HCT116 (cell line): Measurements from ENCODE around the gene KDM6B. TPM values are rescaled to one million over a fixed set of nuclear protein-coding genes. Genes with fewer than 3 reads are reported as not detected.

Source experiments
- ATAC-seq: fragments of 200-7000 bp; cut with Tn5 transposase; 2 replicates; pipeline ENCODE4 v1.9.1; 2020; ENCODE audit warnings: mild to moderate bottlenecking, moderate library complexity
- BruUV-seq: library from RNA; stranded (reverse); fragments of 400-500 nt; replicated peaks from 2 replicates; lab custom pipeline; 2021; lab: Mats Ljungman, UMichigan
- CTCF ChIA-PET: fragments of 300-600 bp; sonication (Branson Sonifier 250); formaldehyde crosslinking; loops from one replicate; lab custom pipeline; 2021; ENCODE audit warnings: antibody characterized with exemption; lab: Charles Lee
- POLR2A ChIA-PET: fragments of 300-600, 350-600 bp; sonication (Branson Sonifier 250); formaldehyde crosslinking; loops from one replicate; lab custom pipeline; 2021; ENCODE audit warnings: antibody characterized with exemption; lab: Charles Lee
- RAD21 ChIA-PET, 2 experiments: fragments of 300-600 bp; sonication (Branson Sonifier 250); formaldehyde crosslinking; loops; one replicate each; lab custom pipeline; 2023; ENCODE audit warnings: low total read pairs in 2 of 2; ENCODE audit not compliant: uncharacterized antibody in 2 of 2, unreplicated experiment in 2 of 2, low non-redundant PET in 1 of 2; lab: Charles Lee
- DNase-seq: peaks from one replicate; pipeline ENCODE4 v3.0.0-alpha.2; 2010; ENCODE audit warnings: low read depth, low spot score
- H2AFZ ChIP-seq: fragments of 200-600 bp; shearing (Covaris generic), sonication (generic); 2 replicates; pipeline ENCODE4 v1.6.1; 2017; ENCODE audit warnings: low read depth, mixed run types, mixed read lengths, antibody characterized with exemption, low read length; ENCODE audit not compliant: poor library complexity, severe bottlenecking
- H3K27ac ChIP-seq: 2 replicates; pipeline ENCODE4 v1.5.1; 2012; ENCODE audit warnings: low read depth, low read length
- H3K27me3 ChIP-seq: fragments of 200-600 bp; sonication (generic); 2 replicates; pipeline ENCODE4 v1.6.1; 2016; ENCODE audit warnings: mixed run types, low read length, mixed read lengths; ENCODE audit not compliant: insufficient read depth
- H3K36me3 ChIP-seq, 2 experiments: fragments of 200-500 bp in 1 of 2; fragments of 200-600 bp in 1 of 2; sonication (Bioruptor generic) in 1 of 2; sonication (generic) in 1 of 2; 2 replicates each; pipeline versions ENCODE4 v1.5.1 to v1.6.1; 2014 to 2016; ENCODE audit warnings: low read length in 2 of 2, inconsistent platforms in 1 of 2, mixed read lengths in 1 of 2, mixed run types in 1 of 2; ENCODE audit not compliant: insufficient read depth in 2 of 2, control insufficient read depth in 1 of 2
- H3K4me1 ChIP-seq, 2 experiments: fragments of 200-600 bp in 1 of 2; sonication (generic) in 1 of 2; 2 replicates each; pipeline versions ENCODE4 v1.5.1 to v1.6.1; 2012 to 2017; ENCODE audit warnings: low read length in 2 of 2, inconsistent platforms in 1 of 2, mild to moderate bottlenecking in 1 of 2, mixed read lengths in 1 of 2, mixed run types in 1 of 2, moderate library complexity in 1 of 2; ENCODE audit not compliant: insufficient read depth in 2 of 2, control insufficient read depth in 1 of 2
- H3K4me2 ChIP-seq: fragments of 200-600 bp; sonication (generic); 2 replicates; pipeline ENCODE4 v1.6.1; 2017; ENCODE audit warnings: mixed run types, low read length, mixed read lengths
- H3K4me3 ChIP-seq, 2 experiments: fragments of 200-600 bp in 1 of 2; sonication (generic) in 1 of 2; replicated peaks in 1 of 2; 2 replicates each; pipeline ENCODE4 v1.5.1; 2011 to 2016; ENCODE audit warnings: low read length in 2 of 2, control low read depth in 1 of 2, low read depth in 1 of 2, mild to moderate bottlenecking in 1 of 2, mixed read lengths in 1 of 2, mixed run types in 1 of 2
- H3K79me2 ChIP-seq: fragments of 200-600 bp; sonication (generic); 2 replicates; pipeline ENCODE4 v1.6.1; 2017; ENCODE audit warnings: mild to moderate bottlenecking, mixed run types, low read length, moderate library complexity, mixed read lengths; ENCODE audit not compliant: insufficient read depth
- H3K9ac ChIP-seq: fragments of 200-600 bp; sonication (generic); 2 replicates; pipeline ENCODE4 v1.6.1; 2016; ENCODE audit warnings: low read length, mixed read lengths
- H3K9me2 ChIP-seq: fragments of 200-600 bp; sonication (generic), shearing (Covaris generic); 2 replicates; pipeline ENCODE4 v1.6.1; 2017; ENCODE audit warnings: mixed run types, mild to moderate bottlenecking, moderate library complexity; ENCODE audit not compliant: insufficient read depth
- H3K9me3 ChIP-seq, 2 experiments: fragments of 200-500 bp in 1 of 2; fragments of 200-600 bp in 1 of 2; sonication (Bioruptor generic) in 1 of 2; sonication (generic) in 1 of 2; 2 replicates each; pipeline ENCODE4 v1.6.1; 2014 to 2017; ENCODE audit warnings: low read length in 2 of 2, mixed read lengths in 2 of 2, inconsistent platforms in 1 of 2, low read depth in 1 of 2, mild to moderate bottlenecking in 1 of 2, mixed run types in 1 of 2, moderate library complexity in 1 of 2; ENCODE audit not compliant: control insufficient read depth in 1 of 2, insufficient read depth in 1 of 2
- H4K20me1 ChIP-seq: fragments of 200-600 bp; sonication (generic), shearing (Covaris generic); 2 replicates; pipeline ENCODE4 v1.6.1; 2017; ENCODE audit warnings: mixed run types, mild to moderate bottlenecking, moderate library complexity; ENCODE audit not compliant: insufficient read depth
- ATF3 ChIP-seq: IDR thresholded peaks from 2 replicates; pipeline ENCODE4 v1.6.1; 2012
- CBX3 ChIP-seq: IDR thresholded peaks from 2 replicates; pipeline ENCODE4 v1.6.1; 2012; ENCODE audit warnings: low read depth
- EGR1 ChIP-seq: IDR thresholded peaks from 2 replicates; pipeline ENCODE4 v1.6.1; 2012; ENCODE audit warnings: low read depth
- EZH2phosphoT487 ChIP-seq: fragments of 200-600 bp; IDR thresholded peaks from 2 replicates; pipeline ENCODE4 v1.6.1; 2018; ENCODE audit warnings: antibody characterized with exemption, borderline replicate concordance
- FOSL1 ChIP-seq: IDR thresholded peaks from 2 replicates; pipeline ENCODE4 v1.6.1; 2012; ENCODE audit warnings: low read depth
- JUND ChIP-seq: IDR thresholded peaks from 2 replicates; pipeline ENCODE4 v1.6.1; 2012
- POLR2A ChIP-seq: IDR thresholded peaks from 2 replicates; pipeline ENCODE4 v1.7.0; 2011; ENCODE audit warnings: borderline replicate concordance; ENCODE audit not compliant: insufficient read depth, insufficient read length; ENCODE audit errors: extremely low read depth
- RAD21 ChIP-seq: IDR thresholded peaks from 2 replicates; pipeline ENCODE4 v1.6.1; 2012; ENCODE audit warnings: low read depth, mild to moderate bottlenecking
- SIN3A ChIP-seq: IDR thresholded peaks from 2 replicates; pipeline ENCODE4 v1.6.1; 2012; ENCODE audit warnings: low read depth
- SP1 ChIP-seq: IDR thresholded peaks from 2 replicates; pipeline ENCODE4 v1.6.1; 2012; ENCODE audit warnings: low read depth
- TCF7L2 ChIP-seq: IDR thresholded peaks from 2 replicates; pipeline ENCODE4 v1.7.0; 2011; ENCODE audit warnings: borderline replicate concordance, inconsistent platforms; ENCODE audit not compliant: insufficient read depth, insufficient read length; ENCODE audit errors: extremely low read depth
- YY1 ChIP-seq: IDR thresholded peaks from 2 replicates; pipeline ENCODE4 v1.6.1; 2011; ENCODE audit warnings: low read length, low read depth, moderate library complexity, mild to moderate bottlenecking; ENCODE audit not compliant: insufficient replicate concordance; ENCODE audit errors: extremely low read depth
- ZFX ChIP-seq: fragments of 450-650 bp; IDR thresholded peaks from 2 replicates; pipeline ENCODE4 v1.6.1; 2017
- intact Hi-C: fragments of 100-400 bp; cut with micrococcal nuclease; formaldehyde crosslinking; loops from 2 replicates; pipeline ENCODE4 v1.10.0; 2022
- total RNA-seq: library from RNA; stranded (reverse); gene quantifications from one replicate; pipeline ENCODE4 v1.2.1, GENCODE V29; 2021; ENCODE audit not compliant: unreplicated experiment
- TF ChIP-seq, protein P1 (sequence below): IDR thresholded peaks from 2 replicates; pipeline ENCODE4 v1.6.1; 2012
- TF ChIP-seq, protein P2 (sequence below), 3 experiments: fragments of 200-600 bp in 1 of 3; sonication (generic) in 1 of 3; IDR thresholded peaks in 2 of 3; conservative IDR thresholded peaks in 1 of 3; 2 replicates each; pipeline ENCODE4 v1.5.1; 2012 to 2017; ENCODE audit warnings: low read depth in 2 of 3, low read length in 2 of 3, antibody characterized with exemption in 1 of 3, borderline replicate concordance in 1 of 3, control low read depth in 1 of 3, mild to moderate bottlenecking in 1 of 3, mixed read lengths in 1 of 3, mixed run types in 1 of 3, moderate library complexity in 1 of 3; ENCODE audit not compliant: insufficient read depth in 1 of 3
- TF ChIP-seq, protein P3 (sequence below): IDR thresholded peaks from 2 replicates; pipeline ENCODE4 v1.6.1; 2011; ENCODE audit warnings: mild to moderate bottlenecking, low read length, moderate library complexity; ENCODE audit not compliant: insufficient replicate concordance; ENCODE audit errors: extremely low read depth

Gene KDM6B
- total RNA-seq, 1 experiment from 2014 or later: 42.1 TPM

- H3K4me2 ChIP-seq: no peak overlapping the region
- POLR2A ChIA-PET: interaction anchor here (0.6 kb wide), 1 partner anchor 10 kb away, joined by 3 read pairs; no protein-coding TSS in a partner anchor
- no peak overlapping the region for H3K9ac ChIP-seq
- CTCF ChIA-PET: no interaction called here
- H3K36me3 ChIP-seq: no peaks in the 10 kb centered on the region
- RAD21 ChIA-PET: no interaction called here
- no peak overlapping the region for H3K27ac ChIP-seq
- DNase-seq (no peak), ATAC-seq (no peak)
- intact Hi-C loops: loop anchor here (5.0 kb wide), 2 partner anchors 77 to 92 kb away; no protein-coding TSS in a partner anchor
- no peaks in the 10 kb centered on the region for H3K9me2 ChIP-seq
- H3K79me2 ChIP-seq: no peaks in the 10 kb centered on the region
- H3K27me3 ChIP-seq: no peaks in the 10 kb centered on the region
- H3K9me3 ChIP-seq: no peaks in the 10 kb centered on the region
- no peak overlapping the region for H3K4me3 ChIP-seq
- no peak overlapping the region for H2AFZ ChIP-seq
- H4K20me1 ChIP-seq: no peaks in the 10 kb centered on the region
- no TSS peak for BruUV-seq
- TF ChIP-seq, protein P1, sequence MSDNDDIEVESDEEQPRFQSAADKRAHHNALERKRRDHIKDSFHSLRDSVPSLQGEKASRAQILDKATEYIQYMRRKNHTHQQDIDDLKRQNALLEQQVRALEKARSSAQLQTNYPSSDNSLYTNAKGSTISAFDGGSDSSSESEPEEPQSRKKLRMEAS: no peak
- no peak for TF ChIP-seq TCF7L2
- H3K4me1 ChIP-seq: 0 out of 4 replicates have a peak, but pooled peaks cover 0 to 2% of the 10 kb centered on the region in 2 experiments
These were observed 13.8 kb upstream of the KDM6B start for GRCh38 chr17:7820231-7820630.

- no peaks in the 10 kb centered on the region for H3K9me2 ChIP-seq
- RAD21 ChIA-PET: no interaction called here
- POLR2A ChIA-PET: interaction anchor here (1.0 kb wide), 1 partner anchor 22 kb away, joined by 3 read pairs; no protein-coding TSS in a partner anchor
- H2AFZ ChIP-seq: no peak overlapping the region
- H3K27ac ChIP-seq: no peak overlapping the region
- ATAC-seq: no peak
- H3K9me3 ChIP-seq: no peaks in the 10 kb centered on the region
- H3K79me2 ChIP-seq: no peaks in the 10 kb centered on the region
- no peaks in the 10 kb centered on the region for H3K27me3 ChIP-seq
- H3K9ac ChIP-seq: no peak overlapping the region
- intact Hi-C loops: loop anchor here (1.0 to 5.0 kb wide), 4 partner anchors 29 to 167 kb away; no protein-coding TSS in a partner anchor
- no peaks in the 10 kb centered on the region for H3K36me3 ChIP-seq
- no TSS peak for BruUV-seq
- no peak for DNase-seq
- H3K4me3 ChIP-seq: no peak overlapping the region
- peaks cover 0 to 15% of the 10 kb centered on the region in 2 experiments; a peak in 2 of 4 replicates for H3K4me1 ChIP-seq
- no peaks in the 10 kb centered on the region for H4K20me1 ChIP-seq
- CTCF ChIA-PET: interaction anchor here (1.0 to 1.6 kb wide), 5 partner anchors 9 to 167 kb away, joined by 3 to 6 read pairs (median 4); no protein-coding TSS in a partner anchor
- no peak overlapping the region for H3K4me2 ChIP-seq
- TF ChIP-seq SIN3A: no peak
- TF ChIP-seq CBX3: no peak
- no peak for TF ChIP-seq RAD21
- TF ChIP-seq ATF3: no peak
- TF ChIP-seq POLR2A: no peak
- no peak for TF ChIP-seq YY1
- TF ChIP-seq, protein P2, sequence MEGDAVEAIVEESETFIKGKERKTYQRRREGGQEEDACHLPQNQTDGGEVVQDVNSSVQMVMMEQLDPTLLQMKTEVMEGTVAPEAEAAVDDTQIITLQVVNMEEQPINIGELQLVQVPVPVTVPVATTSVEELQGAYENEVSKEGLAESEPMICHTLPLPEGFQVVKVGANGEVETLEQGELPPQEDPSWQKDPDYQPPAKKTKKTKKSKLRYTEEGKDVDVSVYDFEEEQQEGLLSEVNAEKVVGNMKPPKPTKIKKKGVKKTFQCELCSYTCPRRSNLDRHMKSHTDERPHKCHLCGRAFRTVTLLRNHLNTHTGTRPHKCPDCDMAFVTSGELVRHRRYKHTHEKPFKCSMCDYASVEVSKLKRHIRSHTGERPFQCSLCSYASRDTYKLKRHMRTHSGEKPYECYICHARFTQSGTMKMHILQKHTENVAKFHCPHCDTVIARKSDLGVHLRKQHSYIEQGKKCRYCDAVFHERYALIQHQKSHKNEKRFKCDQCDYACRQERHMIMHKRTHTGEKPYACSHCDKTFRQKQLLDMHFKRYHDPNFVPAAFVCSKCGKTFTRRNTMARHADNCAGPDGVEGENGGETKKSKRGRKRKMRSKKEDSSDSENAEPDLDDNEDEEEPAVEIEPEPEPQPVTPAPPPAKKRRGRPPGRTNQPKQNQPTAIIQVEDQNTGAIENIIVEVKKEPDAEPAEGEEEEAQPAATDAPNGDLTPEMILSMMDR (IDR thresholded peaks at IDR 0.05 in 2 of 3, conservative IDR thresholded peaks at IDR 0.05 in 1 of 3; ENCODE audit: borderline replicate concordance in 1 of 3, insufficient read depth in 1 of 3, low read depth in 2 of 3, low read length in 2 of 3): no peak
- TF ChIP-seq EGR1: no peak
- TF ChIP-seq EZH2phosphoT487: no peak
- TF ChIP-seq, protein P1: no peak
- no peak for TF ChIP-seq JUND
- no peak for TF ChIP-seq TCF7L2
- no peak for TF ChIP-seq SP1
- no peak for TF ChIP-seq ZFX
- no peak for TF ChIP-seq FOSL1
- TF ChIP-seq, protein P3, sequence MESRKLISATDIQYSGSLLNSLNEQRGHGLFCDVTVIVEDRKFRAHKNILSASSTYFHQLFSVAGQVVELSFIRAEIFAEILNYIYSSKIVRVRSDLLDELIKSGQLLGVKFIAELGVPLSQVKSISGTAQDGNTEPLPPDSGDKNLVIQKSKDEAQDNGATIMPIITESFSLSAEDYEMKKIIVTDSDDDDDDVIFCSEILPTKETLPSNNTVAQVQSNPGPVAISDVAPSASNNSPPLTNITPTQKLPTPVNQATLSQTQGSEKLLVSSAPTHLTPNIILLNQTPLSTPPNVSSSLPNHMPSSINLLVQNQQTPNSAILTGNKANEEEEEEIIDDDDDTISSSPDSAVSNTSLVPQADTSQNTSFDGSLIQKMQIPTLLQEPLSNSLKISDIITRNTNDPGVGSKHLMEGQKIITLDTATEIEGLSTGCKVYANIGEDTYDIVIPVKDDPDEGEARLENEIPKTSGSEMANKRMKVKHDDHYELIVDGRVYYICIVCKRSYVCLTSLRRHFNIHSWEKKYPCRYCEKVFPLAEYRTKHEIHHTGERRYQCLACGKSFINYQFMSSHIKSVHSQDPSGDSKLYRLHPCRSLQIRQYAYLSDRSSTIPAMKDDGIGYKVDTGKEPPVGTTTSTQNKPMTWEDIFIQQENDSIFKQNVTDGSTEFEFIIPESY: no peak
These were observed 11.9 kb upstream of the KDM6B start for GRCh38 chr17:7822126-7822525.
